Measurements from ENCODE around the gene PACRG.

DNA sequence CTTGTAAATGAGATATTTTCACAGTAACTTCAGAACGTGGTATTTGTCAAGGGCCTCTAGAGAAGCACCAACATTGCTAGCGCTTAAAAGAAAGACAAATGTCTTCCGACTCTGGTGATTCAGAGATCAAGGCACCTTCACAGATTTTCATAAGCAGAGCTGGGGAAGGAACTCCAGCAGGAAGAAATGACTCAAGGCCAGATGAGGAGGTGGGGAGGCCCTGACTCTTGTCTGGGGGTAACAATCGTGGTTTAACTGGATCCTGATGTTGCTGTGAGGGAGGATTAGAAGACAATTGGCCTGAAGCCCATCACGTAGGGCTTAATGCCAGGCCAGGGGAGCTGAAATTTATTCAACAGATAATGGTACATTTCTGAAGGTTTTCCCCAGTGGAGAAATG is 563.8 kb downstream of the PACRG start:
- TF ChIP-seq POLR2A (IDR thresholded peaks at IDR 0.05; ENCODE audit: low read length) (no peak), GATA1 (IDR thresholded peaks at IDR 0.05; ENCODE audit: low read depth, low read length) (no peak)
